GM12864 (cell line): ENCODE data around the gene PBXIP1.

Source experiments
- DNase-seq: peaks from one replicate; pipeline ENCODE4 v3.0.0-alpha.2; 2011; ENCODE audit warnings: low read depth
- H3K4me3 ChIP-seq: 2 replicates; pipeline ENCODE4 v1.5.1; 2011; ENCODE audit warnings: mild to moderate bottlenecking, low read depth, low read length, control low read depth
- CTCF ChIP-seq: IDR thresholded peaks from 2 replicates; pipeline ENCODE4 v1.5.1; 2011; ENCODE audit warnings: low read depth, mild to moderate bottlenecking, moderate library complexity, low read length, control low read depth, inconsistent platforms; ENCODE audit errors: missing control alignments

PBXIP1 gene

DNA sequence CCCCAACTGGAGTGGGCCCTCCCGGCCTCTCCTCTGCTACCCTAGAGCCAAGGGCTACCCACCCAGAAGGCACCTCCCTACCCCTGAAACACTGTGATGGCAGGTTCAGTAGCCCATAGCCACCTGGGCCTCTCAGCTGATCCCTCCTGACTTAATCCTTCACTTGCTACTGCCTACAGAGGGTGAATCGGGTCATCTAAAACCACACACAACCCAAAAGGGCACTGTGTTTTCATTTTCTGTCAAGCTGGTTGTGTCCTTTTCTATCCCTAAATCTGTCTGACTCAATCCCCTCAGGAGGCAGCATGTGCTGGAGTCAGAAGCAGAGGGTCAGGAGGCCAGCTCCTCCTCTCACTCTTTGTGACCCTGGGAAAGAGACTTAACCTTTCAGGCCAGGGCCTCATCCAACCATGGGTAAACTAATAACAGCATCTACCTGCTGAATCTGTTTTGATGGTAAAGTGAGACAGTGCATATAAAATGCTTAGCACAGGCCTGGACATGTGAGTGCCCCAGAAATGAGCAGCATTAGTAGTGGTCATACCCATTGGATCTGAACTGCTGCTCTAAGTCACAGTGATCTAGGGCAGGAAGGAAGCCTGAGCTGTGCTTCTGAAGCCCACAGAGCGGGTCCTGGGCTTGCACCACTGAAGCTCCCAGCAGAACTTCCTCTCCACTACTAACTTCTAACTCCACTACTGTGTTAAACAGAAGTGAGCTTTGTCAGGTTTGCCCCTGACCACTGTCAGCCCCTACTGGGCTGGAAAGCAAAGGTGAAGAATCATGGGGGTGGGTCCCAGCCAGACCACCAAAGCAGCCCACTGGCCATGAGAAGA is 30.3 kb downstream of the PBXIP1 start:
- no peak for DNase-seq
- no peak overlapping the region for H3K4me3 ChIP-seq
- TF ChIP-seq CTCF = no peak

- DNase-seq = no peak
- no peak overlapping the region for H3K4me3 ChIP-seq
- TF ChIP-seq CTCF = no peak
These were observed 32.2 kb downstream of the PBXIP1 start for GRCh38 chr1:154923695-154924094.

DNA sequence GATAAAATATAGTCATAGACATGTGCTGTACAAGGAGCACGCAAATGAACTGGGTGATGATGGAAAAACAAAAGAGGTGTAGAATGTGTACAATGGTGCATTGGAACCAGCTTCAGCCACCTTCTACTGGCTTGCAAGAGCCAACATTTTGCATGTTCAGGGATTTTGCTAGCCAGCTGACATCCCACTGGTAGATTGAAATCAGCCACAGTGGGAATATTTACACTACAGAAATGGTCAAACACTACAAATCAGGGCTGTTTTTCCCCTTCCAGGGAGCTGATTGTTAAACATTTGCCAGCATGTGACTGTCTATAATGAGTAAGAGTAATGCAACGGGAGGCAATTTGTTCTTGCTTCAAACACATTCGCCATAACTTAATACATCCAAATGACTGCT is 42.6 kb downstream of the PBXIP1 start:
- no peak for DNase-seq
- TF ChIP-seq CTCF = no peak
- no peak overlapping the region for H3K4me3 ChIP-seq

DNA sequence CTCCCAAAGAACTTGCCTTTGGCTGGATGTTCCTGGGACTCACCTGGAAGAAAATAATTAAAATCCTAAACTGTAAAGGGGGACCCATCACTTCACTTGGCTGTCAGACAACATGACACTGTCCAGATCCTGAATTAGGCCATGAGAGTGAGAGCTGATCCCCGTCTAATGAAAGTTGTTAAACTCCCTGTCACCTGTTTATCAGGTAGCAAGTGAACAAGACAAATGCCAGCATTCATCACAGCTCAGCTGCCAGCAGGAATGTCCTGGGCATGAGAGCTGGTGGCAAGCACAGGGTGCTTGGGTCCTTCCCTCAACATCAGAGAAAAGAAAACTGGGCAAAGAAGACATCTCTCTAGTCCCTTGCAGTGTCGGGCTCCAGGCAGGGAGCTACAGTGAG is 43.1 kb downstream of the PBXIP1 start:
- no peak overlapping the region for H3K4me3 ChIP-seq
- DNase-seq = no peak
- TF ChIP-seq CTCF = no peak

DNA sequence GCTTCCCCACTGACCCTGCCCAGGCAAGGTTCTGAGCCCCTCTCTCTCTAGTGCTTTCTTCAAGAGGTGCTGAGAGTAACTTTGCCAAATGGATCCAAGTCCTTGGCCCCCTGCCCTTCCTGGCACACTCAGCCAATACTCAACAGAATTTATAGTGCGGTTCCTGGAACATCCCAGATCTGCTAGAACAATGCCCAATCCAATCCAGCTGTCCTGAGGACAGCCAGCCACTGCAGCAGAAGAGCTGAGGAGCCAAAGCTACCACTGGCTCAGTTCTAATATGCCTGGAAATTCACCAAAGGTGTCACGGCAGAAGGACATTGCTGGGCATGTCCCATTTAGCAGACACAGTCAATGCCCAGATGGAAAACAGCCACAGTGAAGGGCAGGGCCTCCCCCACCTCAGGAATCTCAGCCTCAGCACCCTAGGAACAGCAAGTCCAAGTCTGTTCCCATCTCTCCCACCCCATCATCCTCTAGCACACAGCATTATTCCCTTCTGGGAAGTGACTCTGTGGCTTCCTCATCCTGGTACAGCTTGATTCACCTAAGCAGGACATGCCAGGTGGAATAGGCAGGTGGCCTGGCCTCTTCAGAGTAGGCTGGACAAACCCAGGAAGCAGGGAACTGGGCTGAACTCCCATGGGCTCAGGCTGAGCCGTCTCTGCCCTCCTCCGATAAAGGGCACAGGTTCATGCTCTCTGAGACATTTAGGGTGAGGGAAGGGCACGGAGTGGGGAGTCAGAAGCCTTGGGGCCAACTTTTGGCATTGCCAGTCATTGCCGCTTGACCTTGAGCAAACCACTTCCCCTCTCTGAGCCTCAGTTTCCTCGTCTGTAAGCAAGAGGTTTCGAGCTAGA is 44.0 kb downstream of the PBXIP1 start:
- H3K4me3 ChIP-seq = no peak overlapping the region
- no peak for DNase-seq
- no peak for TF ChIP-seq CTCF

DNA sequence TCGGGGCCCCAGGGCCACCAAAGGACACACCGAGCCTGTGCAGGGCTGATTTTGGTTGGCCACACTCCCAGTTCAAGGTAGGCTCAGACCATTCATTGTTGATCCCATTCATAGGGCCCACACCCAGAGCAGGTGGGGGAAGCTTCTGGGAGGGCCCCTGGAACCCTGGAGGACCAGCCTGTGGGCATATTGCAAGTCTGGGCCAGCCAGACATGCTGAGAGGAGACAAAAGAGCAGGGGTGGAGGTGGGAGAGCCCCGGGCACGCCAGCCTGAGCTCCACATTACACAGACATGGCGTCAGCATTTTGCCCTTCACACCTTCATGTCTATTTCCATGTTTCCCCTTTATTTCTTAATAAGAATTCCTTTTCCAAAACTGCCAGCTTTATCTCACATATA is 45.0 kb downstream of the PBXIP1 start:
- no peak for DNase-seq
- no peak for TF ChIP-seq CTCF
- no peak overlapping the region for H3K4me3 ChIP-seq
